Hematopoietic multipotent progenitor cell treated with erythropoietin and hydrocortisone succinate and interleukin-3 and kit ligand, for 15 days (in vitro differentiated cells): ENCODE results near the gene STARD4.

Experiments used
- DNase-seq: peaks from one replicate; pipeline ENCODE4 v3.0.0-alpha.2; 2015; ENCODE audit warnings: low spot score

STARD4 gene, protein sequence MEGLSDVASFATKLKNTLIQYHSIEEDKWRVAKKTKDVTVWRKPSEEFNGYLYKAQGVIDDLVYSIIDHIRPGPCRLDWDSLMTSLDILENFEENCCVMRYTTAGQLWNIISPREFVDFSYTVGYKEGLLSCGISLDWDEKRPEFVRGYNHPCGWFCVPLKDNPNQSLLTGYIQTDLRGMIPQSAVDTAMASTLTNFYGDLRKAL

GRCh38 chr5:111512375-111513130, at the start of gene STARD4:
STARD4 (minus strand) TSS chr5:111512535; CDS start chr5:111507433, 5,102 bp downstream.
- DNase-seq = peak; percentile 84

GRCh38 chr5:111559680-111560079, 47.3 kb upstream of the STARD4 start:
- no peak for DNase-seq

GRCh38 chr5:111557686-111558085, 45.4 kb upstream of the STARD4 start:
- no peak for DNase-seq

DNA sequence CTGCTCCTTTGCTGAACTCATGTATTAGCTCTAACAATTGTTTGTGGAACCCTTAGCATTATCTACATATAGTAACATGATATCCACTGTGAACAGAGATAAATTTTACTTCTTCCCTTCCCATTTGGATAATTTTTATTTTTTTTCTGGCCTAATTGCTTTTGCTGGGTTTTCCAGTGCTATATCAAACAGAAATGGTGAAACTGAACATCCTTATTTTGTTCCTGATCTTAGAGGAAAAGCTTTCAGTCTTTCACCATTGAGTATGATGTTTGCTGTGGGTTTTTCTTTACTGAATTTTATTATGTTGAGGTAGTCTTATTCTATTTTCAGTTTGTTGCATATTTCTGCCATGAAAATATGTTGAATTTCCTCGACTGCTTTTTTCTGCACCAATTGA, 44.8 kb upstream of the STARD4 start:
- no peak for DNase-seq

DNA sequence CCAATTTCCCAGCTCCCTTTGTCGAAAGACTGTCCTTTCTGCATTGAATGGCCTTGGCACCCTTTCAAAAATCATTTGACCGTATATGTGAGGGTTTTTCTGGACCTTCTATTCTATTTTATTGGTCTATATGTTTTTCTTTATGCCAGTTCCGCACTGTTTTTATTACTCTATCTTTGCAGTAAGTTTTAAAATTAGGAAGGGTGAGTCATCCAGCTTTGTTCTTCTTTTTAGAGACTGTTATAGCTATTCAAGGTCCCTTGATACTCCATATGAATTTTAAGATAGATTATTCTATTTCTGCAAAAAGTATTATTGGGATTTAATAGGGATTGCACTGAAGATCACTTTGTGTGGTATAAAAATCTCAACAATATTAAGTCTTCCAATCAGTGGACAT, 44.2 kb upstream of the STARD4 start:
- DNase-seq = no peak

GRCh38 chr5:111555760-111556159, 43.4 kb upstream of the STARD4 start:
- DNase-seq = no peak

GRCh38 chr5:111553868-111554267, 41.5 kb upstream of the STARD4 start:
- no peak for DNase-seq

DNA sequence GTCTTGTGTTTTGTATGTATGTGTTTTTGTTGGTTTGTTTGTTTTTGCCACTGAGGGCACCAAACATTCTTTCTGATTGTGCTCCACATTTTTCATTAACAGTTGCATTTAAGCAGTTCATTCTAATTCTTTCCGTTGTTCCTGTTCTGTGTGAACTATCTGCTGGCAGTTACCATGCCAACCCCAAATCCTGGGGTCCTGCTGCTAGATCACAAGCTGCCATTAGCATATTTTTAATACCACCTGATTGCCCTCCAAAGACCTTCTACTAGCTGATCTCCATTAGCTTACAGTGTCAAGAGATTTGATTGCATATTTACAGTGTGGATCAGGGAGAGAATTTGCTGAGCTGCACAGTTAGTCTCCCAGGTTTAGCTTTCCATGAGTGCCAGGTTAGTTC, 40.6 kb upstream of the STARD4 start:
- DNase-seq = no peak

DNA sequence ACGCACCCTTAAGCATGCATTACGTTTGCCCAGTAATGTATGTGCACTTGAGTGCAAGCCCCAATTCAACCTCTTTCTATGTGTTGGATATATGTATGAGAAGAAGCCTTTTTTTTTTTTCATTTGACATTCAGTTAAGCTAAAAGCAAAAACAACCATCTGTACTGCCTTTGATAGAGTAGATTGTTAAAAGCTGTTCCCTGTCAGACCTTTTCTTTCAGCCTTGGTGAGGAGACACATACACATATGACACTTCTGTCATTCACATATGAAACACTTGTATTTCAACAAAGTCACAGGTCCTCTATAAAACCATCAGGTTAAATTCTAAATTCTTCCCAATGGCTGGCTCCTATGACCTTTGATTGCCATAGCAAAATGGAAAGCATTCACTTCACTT, 40.2 kb upstream of the STARD4 start:
- no peak for DNase-seq

DNA sequence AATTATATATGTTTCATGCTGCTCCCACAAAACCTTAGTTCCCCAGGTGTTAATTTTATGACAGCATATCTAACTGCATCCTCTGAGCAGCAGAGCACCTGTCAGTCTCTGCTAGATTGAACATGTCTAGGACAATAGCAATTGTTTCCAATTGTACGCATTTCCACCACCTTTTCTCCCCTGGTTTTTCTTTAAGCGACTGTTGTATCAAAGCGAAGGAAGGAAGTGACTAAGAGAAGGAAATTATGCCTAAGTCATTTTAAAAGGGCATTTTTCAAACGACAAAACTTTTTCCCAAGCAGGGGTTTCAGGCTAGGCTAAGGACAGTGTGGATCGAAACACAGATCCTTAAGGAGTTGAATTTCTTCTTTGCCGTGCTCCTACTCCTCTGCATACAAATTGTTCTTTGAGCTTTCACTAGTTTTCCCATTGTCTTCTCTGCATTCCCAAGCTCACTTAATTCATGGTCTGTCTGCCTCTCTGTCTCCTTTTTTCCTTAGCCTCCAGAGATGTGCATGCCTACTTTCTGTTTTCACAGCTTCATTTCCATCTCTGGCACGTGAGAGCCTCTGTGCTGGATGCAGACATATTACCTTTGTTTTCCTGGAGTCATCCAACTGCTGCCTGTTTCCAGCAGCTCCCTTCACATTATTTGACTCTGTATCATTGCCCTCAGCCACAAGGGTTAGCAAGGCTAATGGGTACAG, 39.4 kb upstream of the STARD4 start:
- no peak for DNase-seq

DNA sequence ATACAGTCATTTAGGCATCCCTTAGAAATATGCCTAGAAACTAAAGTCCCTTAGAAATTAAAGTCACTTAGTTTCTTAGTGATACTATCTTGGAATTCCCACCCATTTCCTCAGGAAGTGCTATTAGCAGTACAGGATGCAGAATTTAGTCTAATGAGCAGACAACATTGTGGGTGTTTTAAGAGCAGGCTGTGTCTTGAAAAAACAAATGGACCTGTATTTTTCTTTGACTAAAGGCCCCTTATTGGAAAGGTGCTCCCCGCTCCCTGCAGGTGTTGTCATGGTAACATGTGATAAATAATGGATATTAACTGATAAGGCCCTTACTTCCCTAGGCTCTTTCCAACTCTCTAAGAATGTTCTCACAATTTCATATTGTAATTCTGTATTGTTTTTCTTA, 38.8 kb upstream of the STARD4 start:
- no peak for DNase-seq

DNA sequence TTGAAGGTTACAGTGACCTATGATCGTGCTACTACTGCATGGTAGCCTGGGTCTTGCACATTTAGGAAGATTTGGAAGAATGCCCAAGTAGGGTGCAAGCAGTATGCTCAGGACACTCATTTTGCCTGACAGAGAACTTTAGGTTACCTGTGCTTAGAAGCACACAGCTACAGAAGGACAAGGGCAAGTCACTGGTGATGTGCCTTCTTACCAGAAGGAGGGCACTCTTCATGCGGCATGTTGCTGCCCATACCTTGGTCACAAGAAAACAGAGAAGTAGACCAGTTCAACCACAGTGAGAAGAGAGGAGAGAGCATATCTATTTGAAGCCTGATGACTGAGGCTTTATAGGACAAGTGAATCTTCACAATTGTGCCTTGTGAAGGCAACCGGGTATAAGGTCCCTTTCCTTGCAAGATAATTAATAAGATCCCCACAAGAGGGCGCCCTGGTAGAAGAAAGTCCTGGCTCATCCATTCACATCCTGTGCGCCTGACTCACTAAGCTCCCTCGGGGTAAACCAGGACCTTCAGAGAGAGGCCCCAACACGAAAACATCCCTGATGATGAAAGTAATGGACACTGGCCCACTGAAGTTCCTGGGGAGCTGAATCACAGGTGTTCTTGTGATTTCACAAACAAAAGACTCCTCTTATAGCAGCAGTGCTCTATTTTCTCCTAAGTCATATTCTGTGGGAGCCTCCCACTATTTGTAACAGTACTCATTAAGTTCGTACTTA, 38.1 kb upstream of the STARD4 start:
- DNase-seq = peak; percentile 62

DNA sequence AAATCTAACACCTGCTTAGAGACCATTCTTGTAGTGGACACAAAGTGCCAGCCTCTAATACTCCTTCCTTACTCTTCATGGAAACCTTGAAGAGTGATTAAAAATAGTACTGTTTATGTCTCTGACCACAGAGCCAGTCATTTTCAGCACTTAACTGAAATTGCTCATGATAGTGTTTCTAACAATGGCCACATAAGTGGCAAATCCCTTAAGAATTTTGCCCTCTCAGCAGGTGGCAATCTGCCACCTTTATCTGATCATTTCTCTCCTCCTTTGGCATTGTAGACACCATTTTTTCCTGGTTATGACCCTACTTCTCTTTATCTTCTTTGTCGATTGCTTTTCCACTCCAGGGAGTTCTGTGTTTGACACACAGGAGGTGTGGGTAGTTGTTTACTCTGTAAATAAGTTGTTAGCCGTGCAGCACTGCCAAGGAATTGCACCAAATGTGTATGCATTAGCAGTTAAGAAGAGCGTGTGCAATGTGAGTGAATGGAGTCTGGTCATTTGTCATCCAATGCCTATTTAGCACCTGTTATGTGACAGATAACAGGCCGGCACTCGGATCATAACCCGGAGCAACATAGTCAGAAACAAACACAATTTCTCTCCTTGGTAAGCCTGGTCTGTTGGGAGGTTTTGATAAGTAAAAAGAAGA, 36.8 kb upstream of the STARD4 start:
- DNase-seq = no peak

DNA sequence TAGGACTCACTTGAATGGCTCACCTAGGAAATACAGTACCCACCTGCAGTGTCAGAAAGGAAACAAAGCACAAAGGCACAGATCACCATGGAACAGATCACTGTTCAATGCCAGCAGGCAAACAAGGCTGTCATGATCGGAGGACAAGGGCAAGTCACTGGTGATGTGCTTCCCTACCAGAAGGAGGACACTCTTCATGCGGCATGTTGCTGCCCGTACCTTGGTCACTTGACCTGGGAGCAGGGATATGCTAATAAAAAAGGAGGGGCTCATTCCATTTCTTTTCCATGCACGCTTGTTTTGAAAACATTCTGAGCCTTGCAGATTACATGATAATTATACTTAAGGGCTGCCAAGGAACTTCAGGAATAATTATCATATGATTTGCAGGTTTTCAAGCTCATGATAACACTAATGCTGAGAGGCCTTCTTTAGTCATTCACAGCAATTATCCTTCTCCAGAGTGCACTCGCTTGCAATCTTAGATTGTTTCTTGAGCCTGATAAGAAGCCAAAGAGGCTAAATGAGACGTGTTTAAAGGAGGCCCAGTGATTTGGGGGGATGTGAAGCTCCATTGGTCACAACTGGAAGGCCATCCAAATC, 36.1 kb upstream of the STARD4 start:
- no peak for DNase-seq

GRCh38 chr5:111545031-111545430, 32.7 kb upstream of the STARD4 start:
- DNase-seq = no peak

DNA sequence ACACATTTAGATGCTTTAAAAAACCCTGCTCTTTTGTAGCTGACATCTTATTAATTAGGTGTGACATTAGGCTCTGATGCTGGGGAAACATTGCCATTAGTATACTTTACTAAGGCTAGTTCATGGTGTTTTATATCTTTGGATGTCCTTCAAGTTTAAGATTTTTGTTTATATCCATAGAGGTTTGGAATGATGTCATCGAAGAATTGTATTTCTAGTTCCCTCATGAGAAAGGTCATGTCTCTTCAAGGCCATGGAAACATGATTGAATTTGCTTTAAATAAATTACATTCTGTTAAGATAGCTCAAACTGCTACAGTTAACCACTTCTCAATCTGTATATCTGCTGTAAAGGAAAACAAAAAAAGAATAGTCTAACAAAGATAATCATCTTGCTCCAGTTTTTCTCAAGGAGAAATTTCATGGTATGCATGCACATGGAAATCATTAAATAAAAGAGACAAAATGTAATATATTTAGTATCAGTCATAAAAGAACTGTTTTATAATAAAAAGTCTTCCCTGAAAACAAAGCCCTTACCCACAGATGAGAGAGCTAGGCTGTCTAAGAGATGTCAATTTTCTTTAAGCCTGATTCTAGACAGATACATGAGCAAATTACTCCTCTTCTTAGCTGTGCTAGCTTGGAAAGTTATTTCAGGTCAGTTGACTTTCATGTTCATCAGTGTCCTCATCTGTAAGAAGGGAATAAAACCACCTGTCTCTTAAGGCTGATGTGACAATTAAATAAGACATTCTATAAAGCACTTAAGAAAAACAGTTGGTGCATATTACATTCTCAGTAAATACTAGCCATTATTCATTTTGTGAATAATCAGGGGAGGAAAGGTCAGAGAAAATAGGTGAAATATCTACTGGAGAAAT, 25.0 kb upstream of the STARD4 start:
- DNase-seq = no peak

- no peak for DNase-seq
These were observed 23.7 kb upstream of the STARD4 start for GRCh38 chr5:111535879-111536549.

DNA sequence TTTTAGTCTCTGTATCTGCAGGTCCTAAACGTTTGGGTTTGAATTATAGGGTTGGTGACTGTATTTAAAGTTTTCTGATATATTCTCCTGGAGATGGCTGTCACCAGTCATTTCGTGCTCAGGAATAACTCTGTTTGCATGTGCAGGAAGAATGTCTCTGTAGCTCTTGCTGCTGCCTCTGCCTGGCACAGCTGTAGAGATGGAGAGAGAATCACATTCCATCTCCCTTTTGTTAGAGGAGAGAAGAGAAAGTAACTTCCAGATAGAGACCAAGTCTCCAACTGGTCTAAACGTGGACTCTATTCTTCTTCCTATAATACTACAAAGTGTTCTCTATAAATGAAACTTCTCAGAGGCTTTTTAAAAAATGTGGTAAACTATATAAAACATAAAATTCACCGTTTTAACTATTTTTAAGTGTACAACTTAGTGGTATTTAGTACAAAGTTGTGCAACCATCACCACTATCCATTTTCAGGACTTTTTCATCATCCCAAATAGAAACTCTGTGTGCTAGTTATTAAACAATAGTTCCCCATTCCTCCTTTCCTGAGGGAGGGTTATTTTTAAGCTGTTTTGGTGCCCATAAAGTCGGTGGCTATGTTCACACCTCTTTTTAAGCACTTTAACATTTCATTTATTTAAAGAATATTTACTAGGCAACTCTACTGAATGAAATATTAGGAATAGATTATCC, 20.7 kb upstream of the STARD4 start:
- DNase-seq = no peak

DNA sequence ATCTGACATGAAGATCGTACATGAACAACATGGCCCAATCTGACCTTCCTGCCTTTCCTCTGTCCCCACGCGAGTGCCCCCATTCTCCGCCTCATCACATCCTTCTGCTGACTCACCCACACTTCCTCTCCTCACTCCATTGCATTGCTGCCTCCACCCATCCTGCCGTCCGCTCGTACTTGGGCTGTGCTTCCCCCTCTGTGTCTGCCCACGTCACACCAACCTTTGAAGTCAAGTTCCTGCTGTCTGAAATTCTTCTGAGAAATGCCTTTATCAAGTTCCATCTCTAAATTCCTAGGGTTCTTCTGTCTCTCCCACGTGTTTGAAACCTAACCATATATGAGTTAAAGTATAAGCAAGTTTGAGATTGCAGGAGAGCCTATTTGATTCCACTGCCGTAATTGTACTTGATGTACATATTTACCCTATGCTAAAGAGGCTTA, 18.0 kb upstream of the STARD4 start:
- peak; percentile 15 for DNase-seq
